Fibroblast of skin of right biceps (primary cell): ENCODE data around the gene CCDC152.
A peak's percentile ranks its signal among the peaks of the same experiment; 100 is the strongest.
"Not testable (repeated sequence)": the region's sequence is repeated elsewhere in the genome, so short reads cannot be mapped to it uniquely, and the experiment has no call there.

Experiments used
- DNase-seq: peaks from one replicate; pipeline ENCODE4 v3.0.0-alpha.2; 2013

Gene CCDC152

GRCh38 chr5:42756606-42757601, at the start of gene CCDC152:
CCDC152 (plus strand) TSS chr5:42756818; CDS start chr5:42759122, 2,304 bp downstream.
- DNase-seq, result peak; percentile 71

GRCh38 chr5:42715785-42716184, 40.8 kb upstream of the CCDC152 start:
- peak; percentile 34 for DNase-seq

GRCh38 chr5:42718591-42718990, 38.0 kb upstream of the CCDC152 start:
- DNase-seq, result peak; percentile 27

GRCh38 chr5:42719034-42719433, 37.6 kb upstream of the CCDC152 start:
- DNase-seq, result no peak

GRCh38 chr5:42720251-42720650, 36.4 kb upstream of the CCDC152 start:
- DNase-seq, result no peak

GRCh38 chr5:42721484-42721883, 35.1 kb upstream of the CCDC152 start:
- peak; percentile 45 for DNase-seq

GRCh38 chr5:42734531-42735058, 22.0 kb upstream of the CCDC152 start:
- not testable (repeated sequence) for DNase-seq

GRCh38 chr5:42740920-42741319, 15.7 kb upstream of the CCDC152 start:
- DNase-seq, result no peak

- no peak for DNase-seq
These were observed 11.2 kb upstream of the CCDC152 start for GRCh38 chr5:42745426-42745825.

GRCh38 chr5:42745856-42746255, 10.8 kb upstream of the CCDC152 start:
- no peak for DNase-seq

- DNase-seq, result peak; percentile 10
These were observed 7.6 kb upstream of the CCDC152 start for GRCh38 chr5:42749020-42749419.

GRCh38 chr5:42750507-42750906, 6.1 kb upstream of the CCDC152 start:
- DNase-seq, result no peak

GRCh38 chr5:42751044-42751443, 5.6 kb upstream of the CCDC152 start:
- DNase-seq, result no peak

GRCh38 chr5:42753099-42753498, 3.5 kb upstream of the CCDC152 start:
- DNase-seq, result no peak

- DNase-seq, result no peak
These were observed 2.8 kb downstream of the CCDC152 start for GRCh38 chr5:42759456-42759855.

- DNase-seq, result no peak
These were observed 3.8 kb downstream of the CCDC152 start for GRCh38 chr5:42760426-42760825.

- DNase-seq, result no peak
These were observed 5.2 kb downstream of the CCDC152 start for GRCh38 chr5:42761791-42762190.

GRCh38 chr5:42767491-42768105, 11.0 kb downstream of the CCDC152 start:
- DNase-seq, result peak; percentile 30

- DNase-seq, result no peak
These were observed 11.5 kb downstream of the CCDC152 start for GRCh38 chr5:42768106-42768504.

- DNase-seq, result no peak
These were observed 13.4 kb downstream of the CCDC152 start for GRCh38 chr5:42770003-42770402.

GRCh38 chr5:42772265-42772993, 15.8 kb downstream of the CCDC152 start:
- no peak for DNase-seq

GRCh38 chr5:42779083-42779482, 22.5 kb downstream of the CCDC152 start:
- no peak for DNase-seq

- DNase-seq, result no peak
These were observed 25.0 kb downstream of the CCDC152 start for GRCh38 chr5:42781584-42781983.
